NCI-H1694 (cell line): ENCODE results near the gene ZFP57.

Experiments
- DNase-seq: peaks from one replicate; lab custom pipeline; 2025; lab: John Stamatoyannopoulos, UW

Gene ZFP57

DNA sequence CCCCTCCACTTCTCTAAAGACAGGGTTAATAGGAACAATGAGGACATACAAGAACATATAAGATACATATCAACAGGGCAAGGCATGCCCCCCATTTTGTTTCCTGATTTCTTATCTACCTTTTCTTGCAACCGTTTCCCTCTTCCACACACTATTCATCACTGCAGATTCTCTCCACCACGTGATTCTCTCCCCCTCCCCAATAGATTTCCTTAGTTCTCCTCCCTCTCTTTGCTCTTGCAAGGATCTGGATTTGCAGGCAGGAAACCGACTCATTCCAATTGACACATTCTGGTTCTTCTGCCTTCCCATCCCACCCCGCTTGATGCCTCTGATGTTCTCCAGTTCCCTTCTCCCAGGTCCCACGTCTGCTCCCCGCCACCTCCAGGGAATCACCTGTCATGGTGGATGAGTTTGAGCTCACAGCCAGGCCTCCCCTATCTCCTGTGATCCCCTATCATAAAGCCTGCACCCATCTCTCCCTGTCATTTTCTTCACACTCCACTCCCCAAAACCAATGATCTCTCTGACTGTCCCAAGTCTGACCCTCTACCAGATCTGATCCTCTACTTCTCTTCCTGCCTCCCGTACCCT, 55.5 kb downstream of the ZFP57 start:
- DNase-seq = no peak

- no peak for DNase-seq
Observed at GRCh38 chr6:29624520-29624961, 56.4 kb downstream of the ZFP57 start.
